GOT3 (cell line): ENCODE results near the gene RASAL3.
A peak's percentile ranks its signal among the peaks of the same experiment; 100 is the strongest.
"Not testable (repeated sequence)": the region's sequence is repeated elsewhere in the genome, so short reads cannot be mapped to it uniquely, and the experiment has no call there.

Source experiments
- DNase-seq: peaks from one replicate; lab custom pipeline; 2025; ENCODE audit warnings: mixed read lengths; lab: John Stamatoyannopoulos, UW

Gene RASAL3

DNA sequence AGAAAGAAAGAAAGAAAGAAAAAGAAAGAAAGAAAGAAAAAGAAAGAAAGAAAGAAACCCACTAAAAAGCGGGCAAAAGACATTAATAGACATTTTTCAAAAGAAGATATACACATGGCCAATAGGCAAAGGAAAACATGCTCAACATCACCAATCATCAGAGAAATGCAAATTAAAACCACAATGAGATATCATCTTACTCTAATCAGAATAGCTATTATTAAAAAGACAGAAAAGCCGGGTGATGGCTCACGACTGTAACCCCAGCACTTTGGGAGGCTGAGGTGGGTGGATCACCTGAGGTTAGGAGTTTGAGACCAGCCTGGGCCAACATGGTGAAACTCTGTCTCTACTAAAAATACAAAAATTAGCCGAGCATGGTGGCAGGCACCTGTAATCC is 9.5 kb upstream of the RASAL3 start:
- not testable (repeated sequence) for DNase-seq

DNA sequence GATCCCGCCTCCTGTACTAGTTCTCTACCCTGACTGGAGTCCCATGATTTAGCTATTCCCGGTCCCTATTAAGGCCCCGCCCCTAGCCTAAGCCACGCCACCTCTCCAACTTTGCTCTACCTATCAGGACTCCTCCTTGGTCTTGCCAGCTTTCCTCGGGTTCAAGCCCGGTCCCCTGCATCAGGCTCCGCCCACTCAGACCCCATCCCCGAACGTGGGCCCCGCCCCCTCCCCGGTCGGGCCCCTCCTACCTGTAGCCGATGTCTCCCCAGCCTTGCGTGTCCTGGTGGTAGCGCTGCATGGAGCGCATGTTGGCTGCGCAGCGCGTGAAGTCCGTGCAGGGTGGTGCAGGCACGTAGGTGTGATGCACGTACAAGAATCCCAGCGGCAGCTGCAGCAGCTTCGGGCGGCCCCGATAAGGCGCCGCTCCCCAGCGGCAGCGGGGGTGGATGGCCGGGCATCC is 7.3 kb upstream of the RASAL3 start:
- DNase-seq: no peak

GRCh38 chr19:15469513-15470297 is 5.4 kb upstream of the RASAL3 start:
- no peak for DNase-seq

DNA sequence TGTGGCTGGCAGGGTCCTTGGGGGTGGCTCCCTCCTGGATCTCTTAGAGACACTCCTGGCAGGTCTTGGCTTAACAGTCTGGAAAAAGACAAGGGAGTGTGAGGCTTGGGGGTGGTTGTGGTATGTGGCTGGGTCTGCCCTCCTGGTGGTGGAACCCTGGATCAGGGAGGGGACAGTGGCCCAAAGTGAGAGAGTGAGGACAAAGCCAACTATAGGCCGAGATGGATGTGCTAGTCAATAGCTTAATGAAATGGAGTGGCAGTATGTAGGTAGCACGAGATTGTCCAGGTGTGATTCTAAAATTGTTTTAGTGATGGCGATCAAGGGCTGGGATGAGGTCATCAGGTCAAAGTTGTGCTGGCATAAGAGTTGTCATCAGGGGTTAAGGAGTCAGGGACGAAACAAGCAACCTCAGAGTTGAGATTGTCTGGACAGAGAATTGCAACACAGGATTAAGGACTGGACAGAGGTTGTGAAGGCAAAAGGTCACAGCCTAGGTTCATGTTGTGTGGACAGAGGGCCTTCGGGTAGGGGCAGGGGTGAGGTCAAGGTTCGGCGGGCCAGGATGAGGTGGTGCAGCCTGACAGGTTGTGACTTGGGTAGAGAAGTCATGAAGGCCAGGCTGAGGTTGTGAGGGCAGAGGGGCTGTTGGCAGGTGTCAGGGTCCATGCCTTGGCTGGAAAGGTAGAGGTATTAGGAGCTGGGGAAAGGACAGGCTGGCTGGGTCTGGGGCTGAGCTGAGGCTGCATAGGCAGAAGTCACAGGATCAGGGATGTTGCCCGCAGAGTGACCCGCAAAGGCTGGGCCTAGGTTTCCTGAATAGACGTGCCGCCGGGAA is 4.5 kb upstream of the RASAL3 start:
- DNase-seq: no peak

DNA sequence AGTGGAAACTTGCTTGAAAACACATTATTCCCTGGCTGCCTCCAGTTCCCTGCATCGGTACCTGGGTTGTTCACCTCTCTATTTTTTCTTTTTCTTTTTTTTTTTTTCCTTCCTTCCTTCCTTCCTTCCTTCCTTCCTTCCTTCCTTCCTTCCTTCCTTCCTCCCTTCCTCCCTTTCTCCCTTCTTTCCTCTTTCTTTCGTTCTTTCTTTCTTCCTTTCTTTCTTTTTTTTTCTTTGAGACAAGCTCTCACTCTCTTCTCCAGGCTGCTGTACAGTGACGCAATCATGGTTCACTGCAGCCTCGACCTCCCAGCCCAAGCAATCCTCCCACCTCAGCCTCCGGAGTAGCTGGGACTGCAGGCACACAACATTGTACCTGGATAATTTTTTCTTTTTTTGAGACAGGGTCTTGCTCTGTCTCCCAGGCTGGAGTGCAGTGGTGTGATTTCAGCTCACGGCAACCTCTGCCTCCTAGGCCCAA is 3.4 kb upstream of the RASAL3 start:
- DNase-seq: no peak

DNA sequence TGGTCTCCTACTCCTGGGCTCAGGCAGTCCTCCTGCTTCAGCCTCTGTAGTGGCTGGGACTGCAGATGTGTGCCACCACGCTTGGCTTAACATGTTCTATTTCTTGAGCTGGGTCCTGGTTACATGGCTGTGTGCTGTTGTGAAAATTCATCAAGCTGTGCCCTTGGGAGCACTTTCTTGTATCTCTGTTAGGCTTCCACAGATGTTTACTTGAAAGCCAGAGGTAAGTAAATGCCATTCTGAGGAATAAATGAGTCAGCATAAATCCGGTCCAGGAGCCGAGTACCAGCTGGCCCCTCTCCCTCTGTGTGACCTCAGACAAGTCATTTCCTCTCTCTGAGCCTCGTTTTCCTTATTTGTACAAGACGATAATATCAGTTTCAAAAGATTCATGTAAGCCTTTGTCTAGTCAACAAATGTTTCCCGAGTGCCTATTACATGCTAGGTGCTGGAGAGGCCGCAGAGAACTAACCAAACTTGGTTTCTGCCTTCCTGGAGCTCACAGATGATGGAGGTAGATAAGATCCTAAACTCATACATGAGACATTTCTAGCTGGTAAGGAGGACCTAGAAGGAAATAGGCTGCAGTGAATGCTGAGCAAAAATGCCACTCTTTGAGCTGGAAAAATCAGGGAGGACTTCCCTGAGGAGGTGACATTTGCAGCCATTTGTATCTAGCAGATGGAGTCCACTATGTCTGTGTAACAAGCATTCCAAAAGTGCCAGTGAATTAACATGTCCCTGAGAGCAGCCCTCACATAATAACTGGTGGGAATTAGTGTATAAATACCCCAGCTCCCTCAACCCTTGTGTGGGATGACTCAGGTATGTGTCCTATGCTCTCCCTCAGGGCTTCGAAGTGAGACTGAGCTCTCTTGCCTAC is 2.7 kb upstream of the RASAL3 start:
- no peak for DNase-seq

- DNase-seq: no peak
Observed at GRCh38 chr19:15463861-15464371, 428 bp downstream of the RASAL3 start.

- DNase-seq: no peak
Observed at GRCh38 chr19:15461694-15462093, 2.6 kb downstream of the RASAL3 start.

DNA sequence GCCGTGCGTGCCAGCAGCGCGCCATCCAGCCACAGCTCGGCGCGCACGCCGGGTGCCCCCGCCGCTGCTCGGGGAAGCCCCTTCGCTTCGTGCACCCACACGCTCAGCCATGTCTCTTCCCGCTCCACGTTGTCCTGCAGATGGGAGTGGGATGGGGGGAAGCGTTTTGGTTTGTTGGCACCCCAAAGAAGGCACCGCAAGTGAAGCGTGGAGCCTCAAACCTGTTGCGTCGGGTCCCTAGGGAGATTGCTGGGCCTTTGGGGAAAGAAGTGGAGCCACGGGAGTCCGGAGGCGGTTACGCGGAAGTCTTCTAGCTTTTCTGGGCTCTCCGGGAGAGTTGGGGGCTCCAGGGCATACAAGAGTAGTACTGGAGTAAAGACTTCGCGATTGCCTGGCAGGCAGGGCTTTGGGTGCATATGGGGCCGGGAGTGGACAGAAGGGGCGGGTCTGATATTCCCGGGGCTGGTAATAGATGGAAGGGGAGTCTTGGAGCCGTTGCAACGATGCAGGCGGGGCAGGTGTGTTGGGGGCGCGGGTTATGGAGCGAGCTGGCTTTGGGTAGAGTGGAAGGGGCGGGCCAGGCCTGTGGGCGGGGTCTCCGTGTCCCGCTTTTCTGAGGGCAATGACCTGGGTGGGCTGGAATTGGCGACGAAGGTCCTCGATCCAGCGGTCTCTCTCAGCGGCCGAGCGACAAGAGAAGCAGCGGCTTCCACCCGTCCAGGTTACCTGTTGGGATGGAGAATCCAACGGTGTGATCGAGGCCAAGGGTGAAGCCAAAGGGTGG is 6.5 kb downstream of the RASAL3 start:
- no peak for DNase-seq

DNA sequence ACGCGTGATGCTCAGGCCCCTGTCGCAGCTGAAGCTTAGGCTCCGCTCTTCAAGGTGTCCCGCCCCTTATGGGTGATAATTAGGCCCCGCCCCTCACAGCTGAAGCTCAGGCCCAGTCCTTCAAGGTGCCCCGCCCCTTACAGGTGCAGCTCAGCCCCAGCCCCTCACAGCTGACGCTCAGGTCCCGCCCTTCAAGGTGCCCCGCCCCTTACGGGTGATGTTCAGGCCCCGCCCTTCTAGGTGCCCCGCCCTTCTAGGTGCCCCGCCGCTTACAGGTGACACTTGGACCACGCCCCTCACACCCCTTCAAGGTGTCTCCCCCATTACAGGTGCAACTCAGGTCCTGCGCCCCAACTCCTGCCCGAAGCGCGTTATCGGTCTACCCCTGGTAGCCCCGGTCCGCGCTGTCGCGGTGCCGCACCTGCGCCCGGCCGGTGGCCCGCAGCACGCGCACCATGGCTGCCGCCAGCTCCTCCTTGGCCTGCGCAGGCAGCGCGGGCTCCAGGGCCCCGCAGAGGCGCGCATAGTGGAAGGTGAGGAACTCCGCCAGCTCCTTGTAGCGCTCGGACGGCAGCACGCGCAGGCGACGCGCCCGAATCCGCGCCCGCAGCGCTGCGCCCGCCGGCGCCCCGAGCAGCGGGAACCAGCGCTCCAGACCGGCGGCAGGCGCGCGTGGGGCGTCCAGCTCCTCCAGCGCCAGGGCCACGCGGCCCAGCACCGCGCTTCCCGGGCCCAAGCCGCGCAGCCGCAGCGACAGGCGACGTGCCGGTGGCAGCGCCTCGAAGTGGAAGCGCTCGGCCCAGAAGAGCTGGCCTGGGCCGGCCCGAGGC is 7.3 kb downstream of the RASAL3 start:
- DNase-seq: no peak

DNA sequence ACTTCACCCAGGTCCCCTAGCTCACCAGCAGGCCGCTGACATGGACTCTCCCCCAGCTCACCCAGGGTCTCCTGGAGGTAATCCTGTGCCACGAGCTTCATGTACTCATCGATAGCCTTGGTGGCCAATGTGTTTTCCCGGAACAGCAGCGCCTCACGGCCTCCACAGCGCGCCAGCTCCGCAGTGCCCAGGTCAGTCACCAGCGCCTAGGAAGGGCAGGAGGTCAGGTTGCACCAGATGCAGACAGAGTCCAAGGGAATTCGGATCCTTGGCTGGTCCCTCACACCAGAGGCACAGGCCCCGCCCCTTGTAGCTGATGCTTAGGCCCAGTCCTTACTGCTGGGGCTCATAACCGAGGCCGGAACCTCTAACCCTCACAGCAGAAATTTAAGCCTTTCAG is 7.9 kb downstream of the RASAL3 start:
- DNase-seq: no peak

DNA sequence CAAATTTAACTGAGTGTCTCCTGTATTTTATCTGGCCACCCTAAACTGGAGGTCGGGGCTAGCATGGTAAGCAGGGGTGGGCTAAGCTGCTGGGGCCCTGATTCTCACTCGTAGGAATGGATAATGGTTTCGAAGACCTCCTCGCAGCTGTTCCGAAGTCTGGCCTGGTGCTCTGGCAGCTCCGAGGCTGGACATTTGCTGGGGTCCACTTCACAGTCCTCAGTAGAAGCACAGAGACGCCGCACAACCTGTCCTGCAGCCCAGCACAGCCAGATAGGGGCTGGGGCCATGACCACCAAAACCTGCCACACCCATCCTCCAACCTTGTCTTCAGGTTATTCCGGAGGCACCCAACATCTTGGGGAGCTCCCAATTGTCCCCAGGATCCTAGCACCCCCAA is 8.3 kb downstream of the RASAL3 start:
- DNase-seq: no peak

DNA sequence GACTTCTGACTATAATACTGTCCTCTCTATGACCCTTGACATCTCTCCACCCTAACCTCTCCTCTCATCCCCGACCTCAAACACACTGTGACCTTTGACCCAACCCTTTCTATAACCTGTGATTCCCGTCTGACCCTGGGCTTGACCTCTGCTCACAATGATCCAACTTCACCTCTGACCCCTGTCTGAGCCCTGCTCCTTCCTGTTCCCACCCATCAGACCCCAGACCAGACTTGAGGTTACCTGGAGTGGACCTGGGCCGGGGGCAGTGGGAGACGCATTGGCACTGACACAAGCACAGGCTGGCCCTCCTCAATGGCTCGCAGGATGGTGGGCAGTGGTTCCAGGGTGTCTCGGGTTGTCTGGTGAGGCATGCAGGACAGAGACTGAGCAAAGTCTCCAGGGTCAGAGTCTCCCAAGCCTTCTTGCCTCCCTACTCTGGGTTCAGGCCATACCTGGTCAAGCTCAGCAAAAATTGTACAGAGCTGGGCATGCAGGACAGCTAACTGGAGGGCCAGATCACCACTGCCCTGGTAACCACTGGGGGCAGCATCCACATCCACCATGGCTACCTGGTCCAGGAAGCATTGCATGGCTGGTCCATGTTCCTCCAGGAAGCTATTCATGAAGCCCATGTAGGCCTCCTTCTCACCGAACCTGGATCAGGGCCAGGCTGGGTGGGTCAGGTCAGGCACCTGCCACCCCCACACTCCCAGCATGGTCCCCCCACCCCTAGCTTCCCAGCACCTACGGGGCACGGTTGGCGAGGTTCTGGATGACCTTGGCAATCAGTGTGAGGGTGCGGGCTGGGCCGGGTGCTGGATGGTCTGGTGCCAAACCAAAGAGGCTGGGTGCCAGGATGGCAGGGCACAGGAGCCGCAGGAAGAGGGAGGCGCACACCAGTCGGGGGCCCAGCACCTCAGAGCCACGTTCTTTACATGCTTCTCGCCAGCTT is 10.2 kb downstream of the RASAL3 start:
- no peak for DNase-seq

GRCh38 chr19:15453091-15453578 is 11.2 kb downstream of the RASAL3 start:
- DNase-seq: no peak

DNA sequence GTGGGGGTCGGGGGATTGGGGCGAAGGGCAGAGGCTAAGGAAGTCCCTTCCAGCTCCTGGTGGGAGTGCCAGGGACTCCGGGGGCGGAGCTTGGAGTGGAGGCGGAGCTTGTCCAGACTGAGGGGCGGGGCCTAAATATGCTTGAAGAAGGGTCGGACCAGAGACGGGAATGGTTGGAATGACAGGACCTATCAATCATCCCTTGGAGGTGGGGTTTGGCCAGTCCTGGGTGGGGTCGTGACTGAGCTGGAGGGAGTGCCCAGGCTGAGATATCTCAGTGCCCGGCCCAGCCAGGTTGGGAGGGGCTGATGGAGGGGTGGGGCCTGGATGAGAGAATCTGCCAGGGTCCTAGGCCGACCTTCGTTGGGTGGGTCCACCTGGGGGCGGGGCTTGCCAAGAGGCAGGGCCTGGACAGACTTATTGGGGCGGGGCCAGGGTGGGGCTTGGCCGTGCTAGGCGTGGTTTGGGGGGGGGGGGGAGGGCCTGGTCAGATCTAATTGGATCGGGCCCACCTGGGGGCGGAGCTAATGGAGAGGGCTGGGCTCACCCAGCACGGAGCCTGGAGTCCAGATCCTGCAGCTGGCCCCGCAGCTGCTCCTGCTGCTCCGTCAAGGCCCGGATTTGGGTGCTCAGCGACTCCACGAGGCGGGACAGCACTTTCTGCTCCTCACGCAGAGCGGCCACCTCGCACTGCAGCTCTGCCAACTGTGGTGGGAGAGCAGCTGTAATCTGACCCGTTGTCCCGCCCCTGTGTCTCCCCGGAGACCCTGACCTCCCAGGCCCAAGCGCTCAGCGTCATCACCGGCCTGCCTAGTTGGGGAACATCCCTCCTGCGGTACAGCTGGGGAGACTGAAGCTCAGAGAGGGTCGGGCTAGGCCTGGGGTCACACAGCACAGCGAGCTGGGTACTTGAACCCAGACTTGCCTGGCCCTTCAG is 12.0 kb downstream of the RASAL3 start:
- DNase-seq: peak; percentile 21

DNA sequence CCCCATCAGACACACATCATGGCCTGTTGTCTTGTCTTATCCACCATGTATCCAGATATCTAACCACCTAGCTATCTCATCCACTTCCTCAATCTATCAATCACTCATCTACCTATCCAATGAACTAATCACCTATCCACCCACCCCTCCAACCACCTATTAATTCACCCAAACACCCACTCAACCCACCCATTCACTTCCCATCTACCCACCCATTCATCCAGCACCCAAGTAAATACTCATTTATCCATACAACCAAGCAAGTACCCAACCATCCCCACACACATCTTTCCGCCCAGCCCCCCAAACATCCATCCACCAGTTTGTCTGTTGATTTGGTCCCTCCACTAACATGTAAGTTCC is 13.8 kb downstream of the RASAL3 start:
- no peak for DNase-seq

- DNase-seq: peak; percentile 33
Observed at GRCh38 chr19:15449620-15450527, 14.5 kb downstream of the RASAL3 start, which contains the start of gene WIZ. WIZ (minus strand) TSS chr19:15449956; CDS start chr19:15448307, 1,649 bp downstream.
